ENCODE results near the gene SEMA5A. TPM values are rescaled to one million over a fixed set of nuclear protein-coding genes. Genes with fewer than 3 reads are reported as not detected.
A peak's percentile ranks its signal among the peaks of the same experiment; 100 is the strongest.

The SEMA5A gene
- total RNA-seq, 1 donor from 2014 or later, result 13.8 TPM

DNA sequence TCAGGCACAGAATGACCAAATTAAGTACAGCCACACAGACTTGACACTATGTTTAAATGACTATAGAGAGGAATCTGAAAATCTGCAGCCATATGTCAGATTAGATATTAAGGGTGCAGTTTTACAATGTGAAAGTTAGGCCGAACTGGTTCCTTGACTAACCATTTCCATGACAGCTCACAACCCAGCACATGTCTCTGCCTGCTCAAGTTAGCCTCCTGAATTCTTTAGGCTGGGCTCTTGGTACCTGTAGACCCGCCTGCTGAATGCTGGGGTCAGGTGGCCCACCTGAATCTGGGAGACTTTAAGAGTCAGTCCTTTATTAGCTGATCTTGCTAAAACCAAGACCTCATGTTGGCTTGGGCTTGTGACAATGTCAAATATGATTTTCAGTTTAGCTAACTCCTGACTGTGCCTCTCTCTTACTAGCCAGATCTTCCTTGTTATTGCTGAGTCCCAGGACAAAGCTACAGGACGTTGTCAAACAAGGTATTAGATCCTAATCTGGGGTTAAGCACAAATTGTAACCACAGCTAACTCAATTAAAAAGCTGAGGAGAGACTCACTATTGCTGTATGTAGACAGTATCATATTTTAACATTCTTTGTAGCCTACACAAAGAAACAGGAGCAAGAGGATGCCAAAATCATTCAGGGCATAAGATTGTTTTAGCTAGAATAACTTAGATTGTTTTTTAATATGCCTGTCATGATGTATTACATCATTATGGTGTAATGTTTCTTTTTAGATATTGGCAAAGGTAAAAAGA, 490.9 kb downstream of the SEMA5A start:
- H3K9me3 ChIP-seq (ENCODE audit: insufficient read depth, low read depth, low read length), result no peaks in the 10 kb centered on the region
- peak overlapping the region; percentile 60 for H3K27ac ChIP-seq (ENCODE audit: low read depth, low read length)
- no peak overlapping the region for H3K4me2 ChIP-seq (ENCODE audit: low read length)
- H4K20me1 ChIP-seq (ENCODE audit: insufficient read depth, low read length), result no peaks in the 10 kb centered on the region
- H3K4me3 ChIP-seq (ENCODE audit: insufficient read depth, low read depth, low read length), result no peak overlapping the region
- Mint-ChIP-seq H3K36me3 (ENCODE audit: low read depth, unreplicated experiment) (peaks cover 7% of the 10 kb centered on the region), H3K9me3 (ENCODE audit: unreplicated experiment) (no peaks in the 10 kb centered on the region), H3K4me1 (ENCODE audit: low read depth, unreplicated experiment) (peaks cover 20% of the 10 kb centered on the region), H3K27me3 (ENCODE audit: low read depth, unreplicated experiment) (no peaks in the 10 kb centered on the region), H3K27ac (ENCODE audit: unreplicated experiment) (no peak overlapping the region), H3K4me3 (ENCODE audit: unreplicated experiment) (no peak overlapping the region)
- H3K9ac ChIP-seq (ENCODE audit: low read length), result peak overlapping the region; percentile 60
- no peak for FAIRE-seq
- TF ChIP-seq EZH2 (IDR thresholded peaks at IDR 0.05; ENCODE audit: insufficient read depth, low read length), result no peak
- TF ChIP-seq, protein P1, sequence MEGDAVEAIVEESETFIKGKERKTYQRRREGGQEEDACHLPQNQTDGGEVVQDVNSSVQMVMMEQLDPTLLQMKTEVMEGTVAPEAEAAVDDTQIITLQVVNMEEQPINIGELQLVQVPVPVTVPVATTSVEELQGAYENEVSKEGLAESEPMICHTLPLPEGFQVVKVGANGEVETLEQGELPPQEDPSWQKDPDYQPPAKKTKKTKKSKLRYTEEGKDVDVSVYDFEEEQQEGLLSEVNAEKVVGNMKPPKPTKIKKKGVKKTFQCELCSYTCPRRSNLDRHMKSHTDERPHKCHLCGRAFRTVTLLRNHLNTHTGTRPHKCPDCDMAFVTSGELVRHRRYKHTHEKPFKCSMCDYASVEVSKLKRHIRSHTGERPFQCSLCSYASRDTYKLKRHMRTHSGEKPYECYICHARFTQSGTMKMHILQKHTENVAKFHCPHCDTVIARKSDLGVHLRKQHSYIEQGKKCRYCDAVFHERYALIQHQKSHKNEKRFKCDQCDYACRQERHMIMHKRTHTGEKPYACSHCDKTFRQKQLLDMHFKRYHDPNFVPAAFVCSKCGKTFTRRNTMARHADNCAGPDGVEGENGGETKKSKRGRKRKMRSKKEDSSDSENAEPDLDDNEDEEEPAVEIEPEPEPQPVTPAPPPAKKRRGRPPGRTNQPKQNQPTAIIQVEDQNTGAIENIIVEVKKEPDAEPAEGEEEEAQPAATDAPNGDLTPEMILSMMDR (IDR thresholded peaks at IDR 0.05; ENCODE audit: insufficient read depth, low read depth, low read length), result no peak
- H2AFZ ChIP-seq (ENCODE audit: low read depth, low read length), result peak overlapping the region; percentile 12
- no peaks in the 10 kb centered on the region for H3K36me3 ChIP-seq (ENCODE audit: insufficient read depth, low read length)
- peak; percentile 59 for DNase-seq (ENCODE audit: low read depth)
- peaks cover 26% of the 10 kb centered on the region for H3K4me1 ChIP-seq (ENCODE audit: insufficient read depth, low read length)
- H3K27me3 ChIP-seq (ENCODE audit: insufficient read depth, low read length), result no peaks in the 10 kb centered on the region
- no peaks in the 10 kb centered on the region for H3K79me2 ChIP-seq (ENCODE audit: insufficient read depth, low read length)

DNA sequence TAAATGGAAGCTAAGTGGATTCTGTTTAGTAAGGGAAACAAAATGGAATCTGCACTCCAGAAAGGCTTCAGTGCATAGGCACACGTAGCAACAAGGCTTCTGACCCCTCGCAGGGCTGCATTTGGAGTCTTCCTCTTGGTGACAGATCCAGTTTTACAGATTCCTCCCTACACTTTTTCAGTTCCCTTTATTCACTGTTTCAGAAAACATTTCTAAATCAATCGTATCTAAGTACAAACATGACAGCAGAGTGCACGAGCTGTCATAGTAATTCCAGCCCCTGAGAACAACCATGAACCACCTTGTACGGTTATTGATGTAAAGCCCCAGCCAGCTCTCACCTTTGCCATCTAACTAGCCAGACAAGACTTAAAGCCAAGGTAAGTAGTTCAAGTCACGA, 491.6 kb downstream of the SEMA5A start:
- Mint-ChIP-seq H3K4me1 (ENCODE audit: low read depth, unreplicated experiment) (peaks cover 18% of the 10 kb centered on the region), H3K36me3 (ENCODE audit: low read depth, unreplicated experiment) (peaks cover 11% of the 10 kb centered on the region), H3K27me3 (ENCODE audit: low read depth, unreplicated experiment) (no peaks in the 10 kb centered on the region), H3K9me3 (ENCODE audit: unreplicated experiment) (no peaks in the 10 kb centered on the region), H3K27ac (ENCODE audit: unreplicated experiment) (no peak overlapping the region), H3K4me3 (ENCODE audit: unreplicated experiment) (no peak overlapping the region)
- no peak for TF ChIP-seq EZH2 (IDR thresholded peaks at IDR 0.05; ENCODE audit: insufficient read depth, low read length)
- TF ChIP-seq, protein P1 (IDR thresholded peaks at IDR 0.05; ENCODE audit: insufficient read depth, low read depth, low read length), result no peak
- Histone ChIP-seq H4K20me1 (ENCODE audit: insufficient read depth, low read length) (no peaks in the 10 kb centered on the region), H2AFZ (ENCODE audit: low read depth, low read length) (no peak overlapping the region), H3K4me3 (ENCODE audit: insufficient read depth, low read depth, low read length) (no peak overlapping the region), H3K9ac (ENCODE audit: low read length) (no peak overlapping the region), H3K9me3 (ENCODE audit: insufficient read depth, low read depth, low read length) (no peaks in the 10 kb centered on the region), H3K36me3 (ENCODE audit: insufficient read depth, low read length) (no peaks in the 10 kb centered on the region), H3K79me2 (ENCODE audit: insufficient read depth, low read length) (no peaks in the 10 kb centered on the region), H3K4me1 (ENCODE audit: insufficient read depth, low read length) (peaks cover 21% of the 10 kb centered on the region), H3K4me2 (ENCODE audit: low read length) (no peak overlapping the region), H3K27me3 (ENCODE audit: insufficient read depth, low read length) (no peaks in the 10 kb centered on the region), H3K27ac (ENCODE audit: low read depth, low read length) (no peak overlapping the region)
- DNase-seq (ENCODE audit: low read depth) (no peak), FAIRE-seq (no peak)

DNA sequence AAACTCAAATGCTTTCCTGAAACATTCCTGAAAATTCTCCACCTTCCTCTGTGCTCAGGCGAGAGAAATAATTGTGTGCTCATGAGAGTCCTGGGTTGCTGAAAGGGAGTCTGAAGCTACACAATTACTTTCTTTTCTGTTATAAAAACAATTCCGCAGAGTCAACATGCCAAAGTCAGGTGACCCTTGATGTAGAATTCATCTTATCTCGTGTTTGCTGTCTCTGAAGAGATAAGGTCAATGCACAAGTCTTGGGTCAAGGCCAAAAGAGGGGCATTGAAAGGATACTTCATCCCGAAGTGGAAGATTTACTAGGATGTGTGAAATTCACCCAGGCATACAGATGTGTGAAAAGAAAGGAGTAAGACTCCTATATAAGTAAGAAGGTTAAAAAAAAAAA, 493.5 kb downstream of the SEMA5A start:
- H3K4me2 ChIP-seq (ENCODE audit: low read length), result no peak overlapping the region
- H3K27ac ChIP-seq (ENCODE audit: low read depth, low read length), result no peak overlapping the region
- no peak overlapping the region for H3K4me3 Mint-ChIP-seq (ENCODE audit: unreplicated experiment)
- no peak overlapping the region for H3K27ac Mint-ChIP-seq (ENCODE audit: unreplicated experiment)
- H3K36me3 ChIP-seq (ENCODE audit: insufficient read depth, low read length), result no peaks in the 10 kb centered on the region
- peaks cover 11% of the 10 kb centered on the region for H3K36me3 Mint-ChIP-seq (ENCODE audit: low read depth, unreplicated experiment)
- DNase-seq (ENCODE audit: low read depth) (no peak), FAIRE-seq (no peak)
- no peaks in the 10 kb centered on the region for H4K20me1 ChIP-seq (ENCODE audit: insufficient read depth, low read length)
- TF ChIP-seq, protein P1 (IDR thresholded peaks at IDR 0.05; ENCODE audit: insufficient read depth, low read depth, low read length), result no peak
- no peaks in the 10 kb centered on the region for H3K27me3 ChIP-seq (ENCODE audit: insufficient read depth, low read length)
- no peak overlapping the region for H2AFZ ChIP-seq (ENCODE audit: low read depth, low read length)
- H3K9me3 Mint-ChIP-seq (ENCODE audit: unreplicated experiment), result no peaks in the 10 kb centered on the region
- H3K4me1 ChIP-seq (ENCODE audit: insufficient read depth, low read length), result peaks cover 18% of the 10 kb centered on the region
- no peaks in the 10 kb centered on the region for H3K27me3 Mint-ChIP-seq (ENCODE audit: low read depth, unreplicated experiment)
- no peaks in the 10 kb centered on the region for H3K79me2 ChIP-seq (ENCODE audit: insufficient read depth, low read length)
- H3K9ac ChIP-seq (ENCODE audit: low read length), result no peak overlapping the region
- no peaks in the 10 kb centered on the region for H3K9me3 ChIP-seq (ENCODE audit: insufficient read depth, low read depth, low read length)
- no peak overlapping the region for H3K4me3 ChIP-seq (ENCODE audit: insufficient read depth, low read depth, low read length)
- peaks cover 10% of the 10 kb centered on the region for H3K4me1 Mint-ChIP-seq (ENCODE audit: low read depth, unreplicated experiment)

Data from astrocyte (in vitro differentiated cells and primary cell).